Activated T-helper 1 cell treated with Interleukin-2 at 50 U/mL for 16 hours (primary cell): ENCODE results near the gene DYNLT4.

Source experiments
- DNase-seq: peaks from one replicate; pipeline ENCODE4 v3.0.0-alpha.2; 2020; ENCODE audit warnings: low read depth

The DYNLT4 gene

DNA sequence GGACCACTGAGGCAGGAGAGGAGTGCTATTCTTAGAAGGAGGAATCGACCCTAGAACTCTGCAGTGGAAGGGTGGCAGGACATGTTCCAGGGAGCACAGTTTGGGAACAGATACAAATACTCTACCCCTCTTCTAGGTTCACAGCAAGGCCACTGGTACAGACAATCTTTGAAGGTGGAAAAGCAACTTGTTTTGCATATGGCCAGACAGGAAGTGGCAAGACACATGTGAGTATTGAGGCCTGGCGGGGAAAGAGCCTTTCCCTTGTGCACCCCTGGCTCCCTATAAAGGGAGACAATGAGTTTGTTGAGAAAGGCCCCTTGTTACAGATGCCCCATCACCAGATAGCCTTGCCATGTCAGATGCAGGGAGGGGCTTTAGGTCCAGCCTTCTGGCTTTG is 49.7 kb downstream of the DYNLT4 start:
- no peak for DNase-seq
